ENCODE measurements around the gene GLRA3. TPM values are rescaled to one million over a fixed set of nuclear protein-coding genes. Genes with fewer than 3 reads are reported as not detected.

Gene GLRA3
- total and polyA plus RNA-seq, 2 experiments from 2014 or later = 0.03 to 0.19 TPM

GRCh38 chr4:174600391-174600790 is 228.7 kb downstream of the GLRA3 start:
- Histone ChIP-seq H3F3A (replicated peaks; ENCODE audit: low read depth) (no peaks in the 10 kb centered on the region), H3K79me2 (replicated peaks; ENCODE audit: insufficient read depth) (no peaks in the 10 kb centered on the region), H3K36me3 (ENCODE audit: insufficient read depth) (no peaks in the 10 kb centered on the region), H3K4me2 (no peak overlapping the region), H3K4me3 (no peak overlapping the region), H2AFZ (no peak overlapping the region), H4K20me1 (replicated peaks; ENCODE audit: insufficient read depth) (no peaks in the 10 kb centered on the region), H3K27me3 (ENCODE audit: insufficient read depth) (no peaks in the 10 kb centered on the region), H3K4me1 (ENCODE audit: insufficient read depth) (peaks cover 4% of the 10 kb centered on the region; the same call in 1 of the 2 replicates), H3K9me2 (ENCODE audit: insufficient read depth) (0 out of 2 replicates have a peak, but pooled peaks cover 4% of the 10 kb centered on the region), H3K27ac (ENCODE audit: low read depth) (no peak overlapping the region)
- H3K27ac Mint-ChIP-seq = no peak overlapping the region
- H3K4me3 Mint-ChIP-seq = no peak overlapping the region
- H3K4me1 Mint-ChIP-seq = peaks cover under 1% of the 10 kb centered on the region
- H3K27me3 Mint-ChIP-seq (ENCODE audit: insufficient read depth, low read depth, poor library complexity) = no peaks in the 10 kb centered on the region
- H3K36me3 Mint-ChIP-seq (ENCODE audit: low read depth) = no peaks in the 10 kb centered on the region
- no peak for DNase-seq (ENCODE audit: low spot score)
- ATAC-seq = no peak
- H3K9me3 Mint-ChIP-seq = no peaks in the 10 kb centered on the region; the same call in 2 of the 3 replicates
- TF ChIP-seq REST (IDR thresholded peaks at IDR 0.05; ENCODE audit: unreplicated experiment) (no peak), EZH2 (IDR thresholded peaks at IDR 0.05; ENCODE audit: low read depth, unreplicated experiment) (no peak), NANOG (IDR thresholded peaks at IDR 0.05; ENCODE audit: borderline replicate concordance) (no peak), ETS1 (IDR thresholded peaks at IDR 0.05) (no peak), CREB1 (CRISPR knock-in tag; IDR thresholded peaks at IDR 0.05; ENCODE audit: low read depth) (no peak), POLR2AphosphoS5 (IDR thresholded peaks at IDR 0.05; ENCODE audit: low read depth) (no peak), STAT1 (IDR thresholded peaks at IDR 0.05; ENCODE audit: unreplicated experiment) (no peak), JUNB (IDR thresholded peaks at IDR 0.05; ENCODE audit: unreplicated experiment) (no peak), ZNF331 (CRISPR knock-in tag; IDR thresholded peaks at IDR 0.05; ENCODE audit: low read depth) (no peak), ZNF114 (CRISPR knock-in tag; IDR thresholded peaks at IDR 0.05) (no peak), EZH2phosphoT487 (IDR thresholded peaks at IDR 0.05; ENCODE audit: unreplicated experiment) (no peak)
- TF ChIP-seq, protein P1, sequence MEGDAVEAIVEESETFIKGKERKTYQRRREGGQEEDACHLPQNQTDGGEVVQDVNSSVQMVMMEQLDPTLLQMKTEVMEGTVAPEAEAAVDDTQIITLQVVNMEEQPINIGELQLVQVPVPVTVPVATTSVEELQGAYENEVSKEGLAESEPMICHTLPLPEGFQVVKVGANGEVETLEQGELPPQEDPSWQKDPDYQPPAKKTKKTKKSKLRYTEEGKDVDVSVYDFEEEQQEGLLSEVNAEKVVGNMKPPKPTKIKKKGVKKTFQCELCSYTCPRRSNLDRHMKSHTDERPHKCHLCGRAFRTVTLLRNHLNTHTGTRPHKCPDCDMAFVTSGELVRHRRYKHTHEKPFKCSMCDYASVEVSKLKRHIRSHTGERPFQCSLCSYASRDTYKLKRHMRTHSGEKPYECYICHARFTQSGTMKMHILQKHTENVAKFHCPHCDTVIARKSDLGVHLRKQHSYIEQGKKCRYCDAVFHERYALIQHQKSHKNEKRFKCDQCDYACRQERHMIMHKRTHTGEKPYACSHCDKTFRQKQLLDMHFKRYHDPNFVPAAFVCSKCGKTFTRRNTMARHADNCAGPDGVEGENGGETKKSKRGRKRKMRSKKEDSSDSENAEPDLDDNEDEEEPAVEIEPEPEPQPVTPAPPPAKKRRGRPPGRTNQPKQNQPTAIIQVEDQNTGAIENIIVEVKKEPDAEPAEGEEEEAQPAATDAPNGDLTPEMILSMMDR (conservative IDR thresholded peaks at IDR 0.05; ENCODE audit: low read depth in 2 of 2) = no peak
- TF ChIP-seq, protein P2, sequence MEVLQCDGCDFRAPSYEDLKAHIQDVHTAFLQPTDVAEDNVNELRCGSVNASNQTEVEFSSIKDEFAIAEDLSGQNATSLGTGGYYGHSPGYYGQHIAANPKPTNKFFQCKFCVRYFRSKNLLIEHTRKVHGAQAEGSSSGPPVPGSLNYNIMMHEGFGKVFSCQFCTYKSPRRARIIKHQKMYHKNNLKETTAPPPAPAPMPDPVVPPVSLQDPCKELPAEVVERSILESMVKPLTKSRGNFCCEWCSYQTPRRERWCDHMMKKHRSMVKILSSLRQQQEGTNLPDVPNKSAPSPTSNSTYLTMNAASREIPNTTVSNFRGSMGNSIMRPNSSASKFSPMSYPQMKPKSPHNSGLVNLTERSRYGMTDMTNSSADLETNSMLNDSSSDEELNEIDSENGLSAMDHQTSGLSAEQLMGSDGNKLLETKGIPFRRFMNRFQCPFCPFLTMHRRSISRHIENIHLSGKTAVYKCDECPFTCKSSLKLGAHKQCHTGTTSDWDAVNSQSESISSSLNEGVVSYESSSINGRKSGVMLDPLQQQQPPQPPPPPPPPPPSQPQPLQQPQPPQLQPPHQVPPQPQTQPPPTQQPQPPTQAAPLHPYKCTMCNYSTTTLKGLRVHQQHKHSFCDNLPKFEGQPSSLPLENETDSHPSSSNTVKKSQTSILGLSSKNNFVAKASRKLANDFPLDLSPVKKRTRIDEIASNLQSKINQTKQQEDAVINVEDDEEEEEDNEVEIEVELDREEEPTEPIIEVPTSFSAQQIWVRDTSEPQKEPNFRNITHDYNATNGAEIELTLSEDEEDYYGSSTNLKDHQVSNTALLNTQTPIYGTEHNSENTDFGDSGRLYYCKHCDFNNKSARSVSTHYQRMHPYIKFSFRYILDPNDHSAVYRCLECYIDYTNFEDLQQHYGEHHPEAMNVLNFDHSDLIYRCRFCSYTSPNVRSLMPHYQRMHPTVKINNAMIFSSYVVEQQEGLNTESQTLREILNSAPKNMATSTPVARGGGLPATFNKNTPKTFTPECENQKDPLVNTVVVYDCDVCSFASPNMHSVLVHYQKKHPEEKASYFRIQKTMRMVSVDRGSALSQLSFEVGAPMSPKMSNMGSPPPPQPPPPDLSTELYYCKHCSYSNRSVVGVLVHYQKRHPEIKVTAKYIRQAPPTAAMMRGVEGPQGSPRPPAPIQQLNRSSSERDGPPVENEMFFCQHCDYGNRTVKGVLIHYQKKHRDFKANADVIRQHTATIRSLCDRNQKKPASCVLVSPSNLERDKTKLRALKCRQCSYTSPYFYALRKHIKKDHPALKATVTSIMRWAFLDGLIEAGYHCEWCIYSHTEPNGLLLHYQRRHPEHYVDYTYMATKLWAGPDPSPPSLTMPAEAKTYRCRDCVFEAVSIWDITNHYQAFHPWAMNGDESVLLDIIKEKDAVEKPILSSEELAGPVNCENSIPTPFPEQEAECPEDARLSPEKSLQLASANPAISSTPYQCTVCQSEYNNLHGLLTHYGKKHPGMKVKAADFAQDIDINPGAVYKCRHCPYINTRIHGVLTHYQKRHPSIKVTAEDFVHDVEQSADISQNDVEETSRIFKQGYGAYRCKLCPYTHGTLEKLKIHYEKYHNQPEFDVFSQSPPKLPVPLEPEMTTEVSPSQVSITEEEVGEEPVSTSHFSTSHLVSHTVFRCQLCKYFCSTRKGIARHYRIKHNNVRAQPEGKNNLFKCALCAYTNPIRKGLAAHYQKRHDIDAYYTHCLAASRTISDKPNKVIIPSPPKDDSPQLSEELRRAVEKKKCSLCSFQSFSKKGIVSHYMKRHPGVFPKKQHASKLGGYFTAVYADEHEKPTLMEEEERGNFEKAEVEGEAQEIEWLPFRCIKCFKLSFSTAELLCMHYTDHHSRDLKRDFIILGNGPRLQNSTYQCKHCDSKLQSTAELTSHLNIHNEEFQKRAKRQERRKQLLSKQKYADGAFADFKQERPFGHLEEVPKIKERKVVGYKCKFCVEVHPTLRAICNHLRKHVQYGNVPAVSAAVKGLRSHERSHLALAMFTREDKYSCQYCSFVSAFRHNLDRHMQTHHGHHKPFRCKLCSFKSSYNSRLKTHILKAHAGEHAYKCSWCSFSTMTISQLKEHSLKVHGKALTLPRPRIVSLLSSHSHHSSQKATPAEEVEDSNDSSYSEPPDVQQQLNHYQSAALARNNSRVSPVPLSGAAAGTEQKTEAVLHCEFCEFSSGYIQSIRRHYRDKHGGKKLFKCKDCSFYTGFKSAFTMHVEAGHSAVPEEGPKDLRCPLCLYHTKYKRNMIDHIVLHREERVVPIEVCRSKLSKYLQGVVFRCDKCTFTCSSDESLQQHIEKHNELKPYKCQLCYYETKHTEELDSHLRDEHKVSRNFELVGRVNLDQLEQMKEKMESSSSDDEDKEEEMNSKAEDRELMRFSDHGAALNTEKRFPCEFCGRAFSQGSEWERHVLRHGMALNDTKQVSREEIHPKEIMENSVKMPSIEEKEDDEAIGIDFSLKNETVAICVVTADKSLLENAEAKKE (CRISPR knock-in tag; IDR thresholded peaks at IDR 0.05) = no peak

Data from GM23338 (cell line).